HG02981 (cell line): ENCODE results near the gene SEPSECS.
A peak's percentile ranks its signal among the peaks of the same experiment; 100 is the strongest.

Experiments used
- ATAC-seq: cut with Tn5 transposase; IDR thresholded peaks from one replicate; pipeline ENCODE4 v1.9.1; 2021; ENCODE audit warnings: mild to moderate bottlenecking, moderate library complexity; ENCODE audit not compliant: unreplicated experiment

Gene SEPSECS

DNA sequence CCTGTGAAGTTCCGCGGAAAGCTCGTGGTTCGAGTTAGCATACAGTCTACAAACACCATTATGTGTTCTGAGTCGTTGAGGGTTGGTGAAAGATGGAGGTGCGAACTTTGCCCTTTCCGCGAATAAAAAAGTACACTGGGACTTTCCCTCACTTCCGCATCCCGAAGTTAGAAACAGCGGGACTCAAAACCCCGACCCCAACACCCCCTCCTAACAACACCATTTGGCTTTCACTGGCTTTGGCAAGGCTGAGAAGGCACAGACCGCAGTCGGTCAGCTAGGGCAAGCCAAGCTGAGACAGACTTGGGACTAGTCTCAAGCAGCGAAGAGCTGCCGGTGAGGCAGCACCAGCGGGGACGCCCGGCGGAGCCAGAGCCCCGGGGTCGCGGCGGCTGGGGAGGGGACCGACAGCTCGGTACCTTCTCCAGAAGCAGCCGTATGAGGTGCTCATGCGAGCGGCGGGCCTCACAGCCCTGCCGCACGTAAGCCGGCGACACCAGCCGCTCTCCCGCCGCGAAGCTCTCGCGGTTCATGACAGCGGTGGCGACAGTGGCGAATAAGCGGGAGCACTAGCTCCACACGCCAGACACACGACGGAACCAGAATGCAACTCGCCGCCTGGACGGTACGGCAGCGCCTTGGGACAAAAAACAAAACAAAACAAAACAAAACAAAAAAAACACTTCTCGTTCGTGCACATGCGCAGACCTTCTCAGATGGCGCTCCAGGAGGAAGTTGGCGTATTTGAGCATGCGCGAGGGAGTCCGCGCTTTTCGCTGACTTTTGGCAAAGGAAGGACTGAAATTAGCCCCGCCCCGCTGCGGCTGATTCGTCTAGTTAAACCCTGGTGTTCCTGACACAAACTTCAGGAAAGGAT is at the start of gene SEPSECS:
Gene SEPSECS, minus strand, starts transcription at position 613 of the 877 bp plus-strand sequence. Its CDS starts 80 bp downstream, at position 533.
- peak; percentile 84 for ATAC-seq

GRCh38 chr4:25209702-25210101 is 49.5 kb upstream of the SEPSECS start:
- no peak for ATAC-seq

DNA sequence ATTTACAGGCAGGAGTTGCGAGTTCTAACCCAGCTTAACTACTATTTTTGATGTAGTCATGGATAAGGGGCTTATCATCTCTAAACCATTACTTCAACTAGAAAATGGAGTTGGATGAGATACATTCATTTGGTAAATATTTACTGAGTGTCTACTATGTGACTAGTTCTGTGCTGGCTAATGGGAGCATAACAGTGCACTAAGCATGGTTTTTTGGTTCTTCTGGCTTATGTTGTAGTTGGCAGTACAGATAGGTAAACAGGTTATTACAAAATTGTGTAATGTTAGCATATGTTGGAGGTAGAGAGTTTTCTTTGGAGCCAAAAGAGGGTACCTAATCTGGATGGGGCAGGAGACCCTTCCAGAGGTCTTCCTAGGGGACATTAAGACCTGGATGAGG is 47.7 kb upstream of the SEPSECS start:
- ATAC-seq: no peak

DNA sequence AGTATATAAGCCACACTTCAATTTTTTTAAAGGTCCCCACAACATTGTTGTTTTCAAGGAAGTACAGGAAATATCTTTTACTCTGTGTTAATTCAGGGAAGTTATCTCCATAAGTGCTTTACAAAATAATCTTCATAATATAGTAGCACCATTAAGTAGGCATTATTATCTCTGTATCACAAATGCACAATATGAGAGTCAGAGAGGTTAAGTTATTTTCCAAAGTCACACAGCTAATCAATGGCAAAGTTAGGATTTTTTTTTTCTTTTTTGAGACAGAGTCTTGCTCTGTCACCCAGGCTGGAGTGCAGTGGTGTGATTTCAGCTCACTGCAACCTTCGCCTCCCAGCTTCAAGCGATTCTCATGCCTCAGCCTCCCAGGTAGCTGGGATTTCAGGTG is 38.5 kb upstream of the SEPSECS start:
- no peak for ATAC-seq

GRCh38 chr4:25190407-25190806 is 30.2 kb upstream of the SEPSECS start:
- ATAC-seq: no peak

DNA sequence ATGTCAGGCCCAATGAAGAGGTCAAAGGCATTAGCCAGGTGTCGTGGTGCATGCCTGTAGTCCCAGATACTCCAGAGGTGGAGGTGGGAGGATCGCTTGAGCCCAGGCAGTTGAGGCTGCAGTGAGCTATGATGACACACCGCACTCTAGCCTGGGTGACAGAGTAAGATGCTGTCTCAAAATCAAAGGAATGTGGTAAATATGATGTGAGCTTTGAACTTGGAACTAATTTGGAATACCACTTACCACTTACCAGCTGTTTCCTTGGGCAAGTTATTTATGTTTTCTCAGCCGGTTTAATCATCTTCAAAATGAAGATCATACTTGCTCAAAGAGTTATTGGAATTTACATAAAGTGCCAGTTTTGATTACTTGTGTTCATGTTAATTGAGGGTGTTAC is 23.8 kb upstream of the SEPSECS start:
- no peak for ATAC-seq

DNA sequence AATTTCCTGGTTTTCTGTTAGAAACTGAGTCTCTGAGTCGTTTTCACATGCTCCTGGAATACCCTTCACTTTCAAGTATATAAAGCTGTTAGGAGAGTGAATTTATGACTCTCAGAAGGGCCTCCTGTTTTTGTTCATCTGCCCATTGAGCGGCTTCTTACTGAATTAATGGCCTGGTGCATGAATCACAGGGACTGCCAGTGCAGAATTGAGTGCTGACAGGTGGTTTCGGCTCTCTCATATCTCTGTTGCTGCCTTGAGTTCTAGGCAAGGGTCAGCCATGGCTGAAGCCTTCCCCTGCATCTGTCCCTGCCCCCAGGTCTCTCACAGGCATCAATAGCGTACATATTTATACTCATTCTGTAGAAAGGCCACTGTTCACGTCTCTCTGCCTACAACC is 22.7 kb upstream of the SEPSECS start:
- no peak for ATAC-seq

DNA sequence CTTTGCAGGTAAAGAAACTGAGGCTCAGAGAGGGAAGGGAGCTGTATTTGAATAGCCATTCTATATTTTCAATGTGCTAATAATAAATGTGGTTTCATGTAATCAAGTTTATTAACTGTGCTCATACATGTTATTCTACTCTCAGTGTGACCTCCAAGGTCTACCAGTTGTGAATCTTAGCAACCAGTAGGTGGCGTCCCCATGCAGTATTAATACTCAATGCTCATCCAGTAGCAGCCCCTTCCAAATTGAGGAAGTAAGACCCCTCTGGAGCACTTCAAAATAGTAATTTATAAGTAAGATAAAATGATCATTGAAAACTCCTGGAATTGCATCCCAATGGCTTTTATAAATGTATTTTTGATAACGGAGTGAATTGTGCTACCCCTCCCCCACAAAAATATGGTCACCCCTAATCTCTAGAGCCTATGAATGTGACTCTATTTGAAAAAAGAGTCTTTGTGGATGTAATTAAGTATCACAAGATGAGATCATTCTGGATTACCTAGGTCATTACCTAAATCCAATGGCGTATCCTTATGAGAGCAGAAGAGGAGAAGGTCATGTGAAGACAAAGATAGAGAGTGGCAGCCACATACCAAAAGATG is 20.4 kb upstream of the SEPSECS start:
- peak; percentile 92 for ATAC-seq

- ATAC-seq: no peak
Measured at GRCh38 chr4:25178838-25179261, 18.6 kb upstream of the SEPSECS start.

DNA sequence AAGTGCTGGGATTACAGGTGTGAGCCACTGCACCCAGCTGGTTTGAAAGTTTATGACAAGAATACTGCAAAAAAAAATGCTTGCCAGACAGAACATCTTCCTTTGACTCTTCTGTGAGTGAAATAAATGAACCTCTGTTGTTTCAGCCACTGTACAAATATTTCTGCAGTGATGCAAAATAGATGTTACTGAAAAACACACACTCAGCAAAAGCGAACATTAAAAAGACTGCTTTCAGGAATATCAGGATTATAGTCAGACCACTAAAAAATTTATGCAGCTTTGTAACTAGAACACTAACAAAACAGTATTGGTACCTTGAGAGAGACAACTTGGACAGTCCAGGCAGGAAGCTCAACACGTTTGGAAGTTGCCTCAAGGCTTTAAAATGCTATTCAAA is 16.9 kb upstream of the SEPSECS start:
- ATAC-seq: no peak

GRCh38 chr4:25174674-25175073 is 14.4 kb upstream of the SEPSECS start:
- ATAC-seq: no peak

- peak; percentile 78 for ATAC-seq
Measured at GRCh38 chr4:25172961-25173915, 13.0 kb upstream of the SEPSECS start.

DNA sequence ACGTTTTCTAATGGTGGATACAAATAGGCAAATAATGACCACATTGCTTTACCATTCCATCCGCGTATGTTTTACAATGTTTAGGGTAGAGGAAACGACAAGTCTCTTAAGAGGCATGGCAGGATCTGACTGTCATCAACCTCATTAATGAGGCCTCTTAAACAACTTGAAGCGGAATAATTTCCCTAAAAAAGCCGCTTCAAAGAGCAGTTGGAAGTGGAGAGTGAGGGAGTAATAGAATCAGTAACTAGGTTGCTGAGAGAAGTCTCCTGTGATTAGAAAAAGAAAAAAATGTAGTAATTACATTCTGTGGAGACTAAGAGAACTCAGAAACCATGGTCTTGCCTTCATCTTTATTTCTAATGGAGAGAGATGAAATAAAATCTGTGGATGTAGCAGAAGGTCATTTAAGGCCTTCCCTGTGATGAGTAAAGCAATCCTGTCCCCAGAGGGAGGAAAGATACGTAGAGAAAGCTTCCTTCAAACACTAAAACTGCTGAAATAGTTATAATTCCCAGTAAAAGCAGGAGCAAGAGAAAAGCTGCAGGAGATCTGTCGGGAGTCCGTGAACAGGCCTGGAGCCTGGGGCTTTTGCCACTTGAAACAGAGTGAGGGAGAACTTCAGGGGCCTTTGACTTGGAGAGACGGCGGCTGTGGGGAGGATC is 11.1 kb upstream of the SEPSECS start:
- ATAC-seq: no peak

DNA sequence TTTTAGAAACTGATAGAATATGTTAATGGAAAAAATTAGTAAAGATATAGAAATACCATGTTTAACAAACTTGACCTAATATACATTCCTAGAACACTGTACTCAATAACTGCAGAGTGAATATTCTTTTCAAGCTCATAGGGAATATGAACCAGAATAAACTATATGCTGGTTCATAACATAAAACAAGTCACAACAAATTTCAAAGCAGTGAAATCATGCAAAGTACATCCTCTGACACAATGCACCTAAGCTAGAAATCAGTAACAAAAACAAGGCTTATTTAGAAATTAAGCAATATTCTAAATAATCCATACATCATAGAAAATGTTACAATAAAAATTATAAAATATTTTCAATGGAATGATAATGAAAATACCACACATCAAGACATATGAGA is 9.2 kb upstream of the SEPSECS start:
- ATAC-seq: no peak

DNA sequence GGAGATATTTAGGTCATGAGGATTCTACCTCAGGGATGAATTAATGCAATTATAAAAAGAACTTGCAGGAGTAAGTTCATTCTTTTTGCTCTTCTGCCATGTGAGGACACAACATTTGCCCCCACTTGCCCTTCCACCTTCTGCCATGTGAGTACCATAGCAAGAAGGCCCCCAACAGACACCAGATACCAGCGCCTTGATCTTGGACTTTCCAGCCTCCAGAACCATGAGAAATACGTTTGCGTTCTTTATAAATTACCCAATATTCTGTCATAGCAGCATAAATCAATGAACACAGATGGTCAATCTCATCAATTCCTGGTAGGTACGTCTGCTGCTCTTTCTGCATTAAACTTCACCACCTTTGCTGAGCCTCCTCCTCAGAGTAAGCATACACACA is 5.7 kb upstream of the SEPSECS start:
- no peak for ATAC-seq

- ATAC-seq: no peak
Measured at GRCh38 chr4:25163196-25163595, 2.9 kb upstream of the SEPSECS start.

DNA sequence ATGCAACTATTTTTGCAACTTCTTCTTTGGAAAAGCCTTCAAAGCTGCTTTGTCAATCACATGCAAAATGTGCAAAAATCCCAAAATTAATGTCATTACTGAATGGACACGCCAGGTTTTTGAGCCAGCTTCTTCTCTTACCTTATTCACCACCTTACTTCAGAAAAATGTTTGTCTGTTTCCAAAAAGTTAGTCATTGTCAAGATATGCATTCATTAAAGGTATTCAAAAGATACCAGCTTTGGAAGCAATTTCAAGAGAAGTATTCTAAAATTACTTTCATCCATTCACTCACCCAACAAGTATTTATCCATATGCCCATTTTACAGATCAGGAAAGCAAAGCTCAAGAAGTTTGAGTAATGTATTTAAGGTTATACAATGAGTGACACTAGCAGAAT is 2.3 kb upstream of the SEPSECS start:
- no peak for ATAC-seq

DNA sequence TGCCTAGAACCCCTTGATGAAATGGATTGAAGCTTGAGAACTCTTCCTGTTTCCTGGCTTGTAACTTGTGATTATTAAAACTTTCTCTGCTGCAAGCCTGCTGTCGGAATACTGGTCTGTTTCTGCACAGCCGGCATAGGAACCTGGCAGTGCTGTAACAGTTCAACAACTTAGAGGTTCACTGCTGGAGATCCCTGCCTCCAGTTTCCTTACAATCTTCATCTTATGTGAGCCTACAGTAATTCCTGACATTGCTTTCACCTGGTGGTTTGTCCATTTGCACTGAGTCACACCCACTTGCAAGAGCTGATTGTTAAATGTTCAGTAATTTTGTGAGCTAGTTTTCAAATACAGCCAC is 1.3 kb upstream of the SEPSECS start:
- no peak for ATAC-seq

GRCh38 chr4:25160714-25161592 is 704 bp upstream of the SEPSECS start:
- peak; percentile 32 for ATAC-seq

GRCh38 chr4:25158817-25159216 is 1.4 kb downstream of the SEPSECS start:
- no peak for ATAC-seq
